GM10248 (cell line): ENCODE measurements around the gene SLC17A5.

Experiments
- CTCF ChIA-PET: fragments of 300-600 bp; sonication (Branson Sonifier 250); formaldehyde crosslinking; extraction: SDS; loops from one replicate; lab custom pipeline; 2021; ENCODE audit warnings: antibody characterized with exemption; lab: Yijun Ruan, JAX
- POLR2A ChIA-PET: fragments of 350-650 bp; sonication (Branson Sonifier 250); formaldehyde crosslinking; extraction: SDS; loops from one replicate; lab custom pipeline; 2020; ENCODE audit warnings: antibody characterized with exemption; lab: Yijun Ruan, JAX
- DNase-seq: peaks from one replicate; pipeline ENCODE4 v3.0.0; 2012; ENCODE audit errors: extremely low spot score
- CTCF ChIP-seq: IDR thresholded peaks from 2 replicates; pipeline ENCODE4 v1.5.1; 2012; ENCODE audit warnings: mild to moderate bottlenecking, low read depth; ENCODE audit errors: extremely low read depth, missing control alignments, control extremely low read depth

The SLC17A5 gene

GRCh38 chr6:73667798-73668197, 14.0 kb upstream of the SLC17A5 start:
- TF ChIP-seq CTCF, result no peak
- POLR2A ChIA-PET, result no interaction called here
- CTCF ChIA-PET, result interaction anchor here (4.5 kb wide), 1 partner anchor 8 kb away, joined by 31 read pairs; no protein-coding TSS in a partner anchor
- DNase-seq, result no peak

- no peak for TF ChIP-seq CTCF
- ChIA-PET POLR2A (interaction anchor here (0.6 kb wide), 1 partner anchor 1575 kb away, joined by 3 read pairs; no protein-coding TSS in a partner anchor), CTCF (interaction anchor here (0.6 to 4.5 kb wide), 4 partner anchors 9 to 67 kb away, joined by 3 to 31 read pairs (median 4); no protein-coding TSS in a partner anchor)
Observed at GRCh38 chr6:73666393-73666792, 12.6 kb upstream of the SLC17A5 start.

GRCh38 chr6:73665686-73666319, 12.0 kb upstream of the SLC17A5 start:
- TF ChIP-seq CTCF, result no peak
- CTCF ChIA-PET, result interaction anchor here (0.6 to 4.5 kb wide), 5 partner anchors 10 to 68 kb away, joined by 3 to 31 read pairs (median 3); partner anchors contain the start of gene SLC17A5
- POLR2A ChIA-PET, result interaction anchor here (0.6 kb wide), 1 partner anchor 1576 kb away, joined by 3 read pairs; no protein-coding TSS in a partner anchor
- no peak for DNase-seq

More at GRCh38 chr6:73666393-73666792, 12.6 kb upstream of the SLC17A5 start:
- DNase-seq, result no peak

- CTCF ChIA-PET, result interaction anchor here (1.6 to 4.5 kb wide), 3 partner anchors 11 to 15 kb away, joined by 3 to 31 read pairs (median 6); partner anchors contain the start of gene SLC17A5
- TF ChIP-seq CTCF, result no peak
- POLR2A ChIA-PET, result no interaction called here
- DNase-seq, result no peak
Observed at GRCh38 chr6:73664701-73665100, 10.9 kb upstream of the SLC17A5 start.

GRCh38 chr6:73657201-73657600, 3.4 kb upstream of the SLC17A5 start:
- CTCF ChIA-PET, result interaction anchor here (1.1 kb wide), 1 partner anchor 15 kb away, joined by 3 read pairs; no protein-coding TSS in a partner anchor

More at GRCh38 chr6:73657201-73657600, 3.4 kb upstream of the SLC17A5 start:
- no peak for DNase-seq
- POLR2A ChIA-PET, result no interaction called here
- TF ChIP-seq CTCF, result no peak
